ENCODE results near the gene APOL6.

GRCh38 chr22:35605369-35605680 lies 42.9 kb upstream of the APOL6 start:
- TF ChIP-seq CTCF (IDR thresholded peaks at IDR 0.05 in 2 of 3, conservative IDR thresholded peaks at IDR 0.05 in 1 of 3; ENCODE audit: insufficient read depth in 2 of 3, low read depth in 1 of 3, low read length in 3 of 3) (no peak), PBX2 (CRISPR knock-in tag; IDR thresholded peaks at IDR 0.05; ENCODE audit: low read depth) (no peak), PBX2 (tag; conservative IDR thresholded peaks at IDR 0.05; ENCODE audit: low read depth) (no peak)
